ENCODE results near the gene AOPEP.

DNA sequence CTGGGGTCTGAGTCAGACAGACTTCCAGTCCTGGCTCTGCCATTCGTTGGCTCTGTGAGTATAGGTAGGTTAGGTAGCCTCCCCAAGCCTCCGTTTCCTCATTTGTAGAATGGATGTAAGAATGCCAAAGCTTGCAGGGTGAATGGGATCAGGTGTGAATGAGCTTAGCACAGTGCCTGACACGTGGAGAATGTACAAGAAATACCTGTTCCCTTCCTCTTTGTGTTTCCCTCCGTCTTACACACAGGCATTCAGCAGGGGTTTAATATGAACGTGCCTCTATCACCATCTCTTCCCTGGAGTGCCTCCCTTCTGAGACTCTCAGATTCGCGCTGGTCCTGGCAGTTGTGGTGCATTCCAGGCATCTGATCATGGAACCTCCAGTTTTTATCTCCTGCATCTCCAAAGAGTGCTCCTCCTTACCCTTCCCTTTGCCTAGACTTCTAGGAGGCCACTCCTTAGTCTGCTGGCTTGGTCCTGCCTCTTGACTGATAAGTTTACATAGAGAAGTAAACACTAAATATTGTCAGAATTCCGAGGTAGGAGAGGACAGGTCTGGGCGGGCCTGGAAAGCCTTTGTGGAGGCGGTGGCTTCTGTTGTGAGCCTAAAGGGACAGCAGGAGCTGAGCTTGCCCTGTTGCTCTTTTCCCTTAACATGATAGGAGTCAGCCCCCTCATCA is 199.4 kb downstream of the AOPEP start:
- TF ChIP-seq, protein P1, sequence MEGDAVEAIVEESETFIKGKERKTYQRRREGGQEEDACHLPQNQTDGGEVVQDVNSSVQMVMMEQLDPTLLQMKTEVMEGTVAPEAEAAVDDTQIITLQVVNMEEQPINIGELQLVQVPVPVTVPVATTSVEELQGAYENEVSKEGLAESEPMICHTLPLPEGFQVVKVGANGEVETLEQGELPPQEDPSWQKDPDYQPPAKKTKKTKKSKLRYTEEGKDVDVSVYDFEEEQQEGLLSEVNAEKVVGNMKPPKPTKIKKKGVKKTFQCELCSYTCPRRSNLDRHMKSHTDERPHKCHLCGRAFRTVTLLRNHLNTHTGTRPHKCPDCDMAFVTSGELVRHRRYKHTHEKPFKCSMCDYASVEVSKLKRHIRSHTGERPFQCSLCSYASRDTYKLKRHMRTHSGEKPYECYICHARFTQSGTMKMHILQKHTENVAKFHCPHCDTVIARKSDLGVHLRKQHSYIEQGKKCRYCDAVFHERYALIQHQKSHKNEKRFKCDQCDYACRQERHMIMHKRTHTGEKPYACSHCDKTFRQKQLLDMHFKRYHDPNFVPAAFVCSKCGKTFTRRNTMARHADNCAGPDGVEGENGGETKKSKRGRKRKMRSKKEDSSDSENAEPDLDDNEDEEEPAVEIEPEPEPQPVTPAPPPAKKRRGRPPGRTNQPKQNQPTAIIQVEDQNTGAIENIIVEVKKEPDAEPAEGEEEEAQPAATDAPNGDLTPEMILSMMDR (IDR thresholded peaks at IDR 0.05; ENCODE audit: insufficient read depth, low read depth, low read length) = no peak
- TF ChIP-seq EZH2 (IDR thresholded peaks at IDR 0.05; ENCODE audit: insufficient read depth, low read length) = no peak

Measured in astrocyte (in vitro differentiated cells and primary cell).